PC-3 (cell line): Measurements from ENCODE around the gene ARSK. TPM values are rescaled to one million over a fixed set of nuclear protein-coding genes. Genes with fewer than 3 reads are reported as not detected.

ENCODE experiments used
- ATAC-seq: fragments of 200-7000 bp; cut with Tn5 transposase; 2 replicates; pipeline ENCODE4 v1.9.1; 2020; ENCODE audit warnings: mild to moderate bottlenecking, moderate library complexity
- BruUV-seq: library from RNA; stranded (reverse); fragments of 400-500 nt; replicated peaks from 2 replicates; lab custom pipeline; 2021; lab: Mats Ljungman, UMichigan
- CTCF ChIA-PET: fragments of 300-600 bp; sonication (Branson Sonifier 250); formaldehyde crosslinking; loops from one replicate; lab custom pipeline; 2022; ENCODE audit warnings: antibody characterized with exemption; lab: Charles Lee
- POLR2A ChIA-PET: fragments of 300-600 bp; sonication (Branson Sonifier 250); formaldehyde crosslinking; loops from one replicate; lab custom pipeline; 2022; ENCODE audit warnings: antibody characterized with exemption; ENCODE audit not compliant: unreplicated experiment; lab: Charles Lee
- DNase-seq: peaks from one replicate; pipeline ENCODE4 v3.0.0-alpha.2; 2015
- H2AFZ ChIP-seq: fragments of 300-600 bp; sonication (generic); 2 replicates; pipeline ENCODE4 v1.6.0; 2016; ENCODE audit warnings: antibody characterized with exemption, low read length
- H3F3A ChIP-seq: fragments of 300-600 bp; sonication (generic); one replicate; pipeline ENCODE4 v1.6.0; 2017; ENCODE audit warnings: antibody characterized with exemption, low read length, control low read depth, mild to moderate bottlenecking; ENCODE audit not compliant: unreplicated experiment
- H3K27ac ChIP-seq: fragments of 300-600 bp; sonication (generic); 2 replicates; pipeline ENCODE4 v1.5.1; 2016; ENCODE audit warnings: mild to moderate bottlenecking, low read length
- H3K27me3 ChIP-seq: fragments of 300-600 bp; sonication (generic); 2 replicates; pipeline ENCODE4 v1.6.1; 2016; ENCODE audit warnings: low read length, mixed read lengths
- H3K36me3 ChIP-seq: fragments of 300-600 bp; sonication (generic); 2 replicates; pipeline ENCODE4 v1.6.1; 2016; ENCODE audit warnings: low read depth, mixed run types, low read length, mixed read lengths
- H3K4me1 ChIP-seq: fragments of 300-600 bp; sonication (generic); 2 replicates; pipeline ENCODE4 v1.5.1; 2016; ENCODE audit warnings: low read length; ENCODE audit not compliant: insufficient read depth
- H3K4me2 ChIP-seq: fragments of 300-600 bp; sonication (generic); 2 replicates; pipeline ENCODE4 v1.6.0; 2016; ENCODE audit warnings: low read length
- H3K4me3 ChIP-seq: fragments of 300-600 bp; sonication (generic); 2 replicates; pipeline ENCODE4 v1.5.1; 2016; ENCODE audit warnings: mild to moderate bottlenecking, low read length, mixed read lengths
- H3K79me2 ChIP-seq: fragments of 300-600 bp; sonication (generic); 2 replicates; pipeline ENCODE4 v1.6.1; 2017; ENCODE audit warnings: low read length, mixed read lengths
- H3K9ac ChIP-seq: fragments of 300-600 bp; sonication (generic); 2 replicates; pipeline ENCODE4 v1.6.0; 2016; ENCODE audit warnings: mild to moderate bottlenecking, low read length
- H3K9me2 ChIP-seq: fragments of 300-600 bp; sonication (generic); replicated peaks from 2 replicates; pipeline ENCODE4 v1.6.1; 2016; ENCODE audit warnings: mixed run types, low read length, mixed read lengths
- H3K9me3 ChIP-seq: fragments of 300-600 bp; sonication (generic); 2 replicates; pipeline ENCODE4 v1.6.1; 2016; ENCODE audit warnings: low read length, mixed read lengths
- H4K20me1 ChIP-seq: fragments of 300-600 bp; sonication (generic); 2 replicates; pipeline ENCODE4 v1.6.1; 2016; ENCODE audit warnings: low read length, mixed read lengths
- EZH2 ChIP-seq: fragments of 300-600 bp; sonication (generic); IDR thresholded peaks from one replicate; pipeline ENCODE4 v1.6.1; 2017; ENCODE audit warnings: antibody characterized with exemption, mild to moderate bottlenecking, low read length; ENCODE audit not compliant: unreplicated experiment
- EZH2phosphoT487 ChIP-seq: fragments of 300-600 bp; sonication (generic); IDR thresholded peaks from 2 replicates; pipeline ENCODE4 v1.6.1; 2018; ENCODE audit warnings: mild to moderate bottlenecking, antibody characterized with exemption, low read length, borderline replicate concordance
- intact Hi-C: fragments of 100-400 bp; cut with micrococcal nuclease; formaldehyde crosslinking; loops from 2 replicates; pipeline ENCODE4 v1.9.0; 2023
- total RNA-seq: library from RNA; depleted of rRNA; stranded (reverse); fragments of >200 nt; gene quantifications from 2 replicates; pipeline ENCODE4 v1.2.3, GENCODE V29; 2014
- TF ChIP-seq, protein P1 (sequence below): fragments of 300-600 bp; sonication (generic); conservative IDR thresholded peaks from 2 replicates; pipeline ENCODE4 v1.5.1; 2017; ENCODE audit warnings: antibody characterized with exemption, low read depth, mild to moderate bottlenecking, low read length

Gene ARSK
- total RNA-seq, 1 experiment from 2014 or later, result 10.5 TPM

DNA sequence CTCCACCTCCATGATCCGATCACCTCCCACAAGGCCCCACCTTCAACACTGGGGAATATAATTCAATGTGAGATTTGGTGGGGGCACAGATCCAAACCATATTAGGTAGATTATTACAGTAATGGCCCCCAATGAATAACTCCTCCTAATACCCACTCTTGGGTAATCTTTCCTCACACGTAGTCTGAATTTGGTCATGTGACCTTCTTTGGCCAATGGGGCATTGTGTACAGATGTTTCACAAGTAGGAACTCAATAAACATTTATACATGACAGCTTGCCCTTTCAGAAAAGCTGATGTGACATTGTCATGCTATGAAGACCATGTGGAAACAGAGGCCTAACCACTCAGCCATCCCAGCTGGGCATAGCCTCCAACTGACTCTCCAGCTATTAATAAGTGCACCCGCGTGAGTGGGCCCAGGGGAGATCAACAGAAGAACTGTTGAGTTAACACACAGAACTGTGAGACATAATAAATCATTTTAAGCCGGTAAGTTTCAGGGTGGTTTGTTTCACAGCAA is 75.6 kb downstream of the ARSK start:
- TF ChIP-seq EZH2phosphoT487 (no peak), EZH2 (no peak)
- TF ChIP-seq, protein P1, sequence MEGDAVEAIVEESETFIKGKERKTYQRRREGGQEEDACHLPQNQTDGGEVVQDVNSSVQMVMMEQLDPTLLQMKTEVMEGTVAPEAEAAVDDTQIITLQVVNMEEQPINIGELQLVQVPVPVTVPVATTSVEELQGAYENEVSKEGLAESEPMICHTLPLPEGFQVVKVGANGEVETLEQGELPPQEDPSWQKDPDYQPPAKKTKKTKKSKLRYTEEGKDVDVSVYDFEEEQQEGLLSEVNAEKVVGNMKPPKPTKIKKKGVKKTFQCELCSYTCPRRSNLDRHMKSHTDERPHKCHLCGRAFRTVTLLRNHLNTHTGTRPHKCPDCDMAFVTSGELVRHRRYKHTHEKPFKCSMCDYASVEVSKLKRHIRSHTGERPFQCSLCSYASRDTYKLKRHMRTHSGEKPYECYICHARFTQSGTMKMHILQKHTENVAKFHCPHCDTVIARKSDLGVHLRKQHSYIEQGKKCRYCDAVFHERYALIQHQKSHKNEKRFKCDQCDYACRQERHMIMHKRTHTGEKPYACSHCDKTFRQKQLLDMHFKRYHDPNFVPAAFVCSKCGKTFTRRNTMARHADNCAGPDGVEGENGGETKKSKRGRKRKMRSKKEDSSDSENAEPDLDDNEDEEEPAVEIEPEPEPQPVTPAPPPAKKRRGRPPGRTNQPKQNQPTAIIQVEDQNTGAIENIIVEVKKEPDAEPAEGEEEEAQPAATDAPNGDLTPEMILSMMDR, result no peak
- H3K27ac ChIP-seq, result no peak overlapping the region
- H3K27me3 ChIP-seq, result no peaks in the 10 kb centered on the region
- peaks cover 16% of the 10 kb centered on the region for H3K4me1 ChIP-seq
- DNase-seq (no peak), ATAC-seq (no peak)
- no peak overlapping the region for H3K4me3 ChIP-seq
- CTCF ChIA-PET, result no interaction called here
- no peak overlapping the region for H3K9ac ChIP-seq
- no peak overlapping the region for H3K4me2 ChIP-seq
- H3K9me3 ChIP-seq, result no peaks in the 10 kb centered on the region
- no peaks in the 10 kb centered on the region for H4K20me1 ChIP-seq
- POLR2A ChIA-PET, result no interaction called here
- no peaks in the 10 kb centered on the region for H3K36me3 ChIP-seq
- intact Hi-C loops, result no loop called here
- no TSS peak for BruUV-seq
- no peak overlapping the region for H2AFZ ChIP-seq
- no peaks in the 10 kb centered on the region for H3F3A ChIP-seq
- no peaks in the 10 kb centered on the region for H3K79me2 ChIP-seq
- H3K9me2 ChIP-seq, result no peaks in the 10 kb centered on the region

DNA sequence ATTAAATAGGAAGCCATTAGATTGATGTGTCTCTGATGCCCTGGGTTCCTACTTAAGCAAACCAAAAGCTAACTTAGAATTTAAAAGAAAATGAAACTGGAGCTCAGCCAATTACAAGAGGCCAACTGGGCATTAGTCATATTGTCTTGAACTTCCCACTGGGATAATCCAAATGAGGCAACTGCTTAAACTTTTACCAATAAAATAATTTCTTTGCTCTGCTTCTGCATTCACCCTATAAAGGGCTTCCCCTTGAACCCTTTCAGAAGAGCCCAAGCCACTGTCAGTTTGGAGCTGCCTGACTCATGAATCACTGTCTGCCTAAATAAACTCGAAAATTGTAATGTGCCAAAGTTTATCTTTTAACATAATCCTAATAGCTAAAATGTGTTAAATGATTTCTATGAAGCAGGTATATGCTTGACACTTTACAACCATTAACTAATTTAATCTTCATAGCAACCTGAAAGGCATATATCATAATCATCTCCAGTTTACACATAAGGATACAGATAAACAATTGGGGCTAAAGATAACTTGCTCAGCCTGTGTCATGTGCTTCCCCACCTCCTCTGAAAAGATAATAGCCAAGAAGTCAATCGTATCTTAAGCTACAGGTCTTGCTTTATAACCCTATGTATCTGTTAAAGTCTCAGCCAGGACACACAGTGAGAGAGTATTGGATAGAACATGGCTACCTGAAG is 76.5 kb downstream of the ARSK start:
- Histone ChIP-seq H3K9me2 (no peaks in the 10 kb centered on the region), H3K4me1 (peaks cover 16% of the 10 kb centered on the region), H3K27ac (peak overlapping the region; percentile 1; the same call in 1 of the 2 replicates), H3F3A (no peaks in the 10 kb centered on the region), H3K79me2 (no peaks in the 10 kb centered on the region), H3K36me3 (no peaks in the 10 kb centered on the region), H3K4me2 (no peak overlapping the region), H2AFZ (peak overlapping the region; percentile 81), H3K9me3 (no peaks in the 10 kb centered on the region), H3K9ac (no peak overlapping the region), H3K4me3 (no peak overlapping the region), H4K20me1 (no peaks in the 10 kb centered on the region), H3K27me3 (no peaks in the 10 kb centered on the region)
- peak; percentile 53 for ATAC-seq
- no TSS peak for BruUV-seq
- TF ChIP-seq EZH2, result no peak
- TF ChIP-seq, protein P1, result no peak
- TF ChIP-seq EZH2phosphoT487, result no peak
- intact Hi-C loops, result no loop called here
- CTCF ChIA-PET, result interaction anchor here (0.6 kb wide), 1 partner anchor 192 kb away, joined by 3 read pairs; no protein-coding TSS in a partner anchor
- POLR2A ChIA-PET, result no interaction called here
- peak; percentile 69 for DNase-seq
